Right lobe of liver (tissue), 6 donors: ENCODE data around the gene IGFBP5. TPM values are rescaled to one million over a fixed set of nuclear protein-coding genes. Genes with fewer than 3 reads are reported as not detected.
A peak's percentile ranks its signal among the peaks of the same experiment; 100 is the strongest.

Experiments used
- ATAC-seq, 4 donors: fragments of 200-7000 bp; cut with Tn5 transposase; one replicate each; pipeline ENCODE4 v1.9.1; 2020; ENCODE audit warnings: mild to moderate bottlenecking in 4 of 4, moderate library complexity in 4 of 4
- DNase-seq, 3 donors: peaks; one replicate each; pipeline ENCODE4 v3.0.0-alpha.2; 2020
- H3K27ac ChIP-seq, 3 donors: fragments of 200-600 bp; one replicate each; pipeline ENCODE4 v1.8.0; 2022
- H3K27me3 ChIP-seq, 2 donors: fragments of 200-600 bp; one replicate each; pipeline ENCODE4 v1.8.0; 2022
- H3K36me3 ChIP-seq, 4 donors: fragments of 200-600 bp; sonication (generic) in 1 of 4; one replicate each; pipeline versions ENCODE4 v1.5.1 to v1.8.0; 2017 to 2022; ENCODE audit warnings: control low read depth in 1 of 4
- H3K4me1 ChIP-seq, 4 donors: fragments of 200-600 bp; sonication (generic) in 1 of 4; one replicate each; pipeline versions ENCODE4 v1.5.1 to v1.8.0; 2017 to 2022; ENCODE audit warnings: control low read depth in 1 of 4
- H3K4me3 ChIP-seq, 3 donors: fragments of 200-600 bp; one replicate each; pipeline ENCODE4 v1.8.0; 2022
- H3K9me3 ChIP-seq, 4 donors: fragments of 200-600 bp; sonication (generic) in 1 of 4; one replicate each; pipeline versions ENCODE4 v1.5.1 to v1.8.0; 2017 to 2022; ENCODE audit warnings: control low read depth in 1 of 4
- CTCF ChIP-seq, 4 donors: fragments of 200-600 bp in 3 of 4; fragments of 450-650 bp in 1 of 4; IDR thresholded peaks; one replicate each; pipeline versions ENCODE4 v1.5.1 to v1.8.0; 2016 to 2022; ENCODE audit warnings: antibody characterized with exemption in 4 of 4, mild to moderate bottlenecking in 2 of 4
- POLR2A ChIP-seq: fragments of 450-650 bp; IDR thresholded peaks from one replicate; pipeline ENCODE4 v1.6.1; 2017; ENCODE audit warnings: antibody characterized with exemption, mild to moderate bottlenecking
- WGBS: methylation state at CpG from one replicate; pipeline ENCODE4 v1.1.6; 2018; ENCODE audit warnings: low coverage, low lambda C conversion rate; ENCODE audit not compliant: insufficient coverage; ENCODE audit errors: missing lambda C conversion rate; 5-methylcytosine and 5-hydroxymethylcytosine counted together
- intact Hi-C, 2 donors: fragments of 100-400 bp; cut with DNase I; formaldehyde crosslinking; loops; one replicate each; pipeline versions ENCODE4 v1.11.2 to v1.14.1; 2022
- total RNA-seq, 6 experiments: library from RNA; depleted of rRNA in 2 of 6; stranded (reverse); fragments of >200 nt in 2 of 6; fragmentation: NEBNext Ultra II Directional in 3 of 6; extraction: Animal tissue kit (Norgen Biotek cat#: 25700) in 3 of 6; gene quantifications; one replicate each; pipeline versions ENCODE4 v1.1.0 to v1.2.4, GENCODE V29; 2016 to 2023
- donor health status: DM: no; HTN: yes; CAD: no.
- donor health status: DM: no; HTN: no; CAD: no.
- donor health status: DM: no; HTN: no; CAD: no.
- donor health status: DM: no; HTN: yes; CAD: no.
- donor health status: DM: no; HTN: yes; CAD: no.

The IGFBP5 gene
- total RNA-seq, 6 experiments from 2014 or later: 13.7 to 76.0 (median 30.9) TPM

GRCh38 chr2:216702756-216703155, 7.4 kb upstream of the IGFBP5 start:
- TF ChIP-seq CTCF (IDR thresholded peaks at IDR 0.05) (no peak), POLR2A (no peak)
- 83% methylated on average over 1 of the region's 1 CpG for WGBS

GRCh38 chr2:216701544-216701943, 6.2 kb upstream of the IGFBP5 start:
- intact Hi-C loops: no loop called here
- Histone ChIP-seq H3K4me3 (no peak overlapping the region), H3K4me1 (no peaks in the 10 kb centered on the region), H3K27me3 (no peaks in the 10 kb centered on the region), H3K36me3 (no peaks in the 10 kb centered on the region), H3K27ac (no peak overlapping the region), H3K9me3 (no peaks in the 10 kb centered on the region)
- TF ChIP-seq CTCF (IDR thresholded peaks at IDR 0.05) (no peak), POLR2A (no peak)
- WGBS: 56% methylated on average over 7 of the region's 7 CpGs
- DNase-seq (no peak), ATAC-seq (no peak)

More at GRCh38 chr2:216702756-216703155, 7.4 kb upstream of the IGFBP5 start:
- H3K27me3 ChIP-seq: no peaks in the 10 kb centered on the region
- ATAC-seq (no peak), DNase-seq (no peak)
- intact Hi-C loops: no loop called here
- H3K9me3 ChIP-seq: no peaks in the 10 kb centered on the region
- no peak overlapping the region for H3K27ac ChIP-seq
- H3K4me3 ChIP-seq: no peak overlapping the region
- no peaks in the 10 kb centered on the region for H3K4me1 ChIP-seq
- H3K36me3 ChIP-seq: no peaks in the 10 kb centered on the region

GRCh38 chr2:216700781-216701180, 5.4 kb upstream of the IGFBP5 start:
- Histone ChIP-seq H3K9me3 (no peaks in the 10 kb centered on the region), H3K27me3 (no peaks in the 10 kb centered on the region), H3K27ac (no peak overlapping the region), H3K4me3 (no peak overlapping the region), H3K36me3 (no peaks in the 10 kb centered on the region), H3K4me1 (no peaks in the 10 kb centered on the region)
- ATAC-seq (no peak), DNase-seq (no peak)
- TF ChIP-seq CTCF (IDR thresholded peaks at IDR 0.05): no peak
- no peak for TF ChIP-seq POLR2A
- intact Hi-C loops: no loop called here
- 47% methylated on average over 5 of the region's 5 CpGs for WGBS

GRCh38 chr2:216700088-216700567, 4.8 kb upstream of the IGFBP5 start:
- H3K4me3 ChIP-seq: no peak overlapping the region
- H3K27me3 ChIP-seq: peaks cover 0 to 3% of the 10 kb centered on the region in 2 donors
- no peak overlapping the region for H3K27ac ChIP-seq
- peaks cover 0 to 2% (median under 1%) of the 10 kb centered on the region in 4 donors for H3K4me1 ChIP-seq
- WGBS: 74% methylated on average over 7 of the region's 7 CpGs
- DNase-seq (no peak), ATAC-seq (no peak)
- TF ChIP-seq CTCF (IDR thresholded peaks at IDR 0.05): no peak
- no peak for TF ChIP-seq POLR2A
- no peaks in the 10 kb centered on the region for H3K36me3 ChIP-seq
- H3K9me3 ChIP-seq: no peaks in the 10 kb centered on the region
- intact Hi-C loops: no loop called here

GRCh38 chr2:216698895-216699294, 3.5 kb upstream of the IGFBP5 start:
- Histone ChIP-seq H3K9me3 (no peaks in the 10 kb centered on the region), H3K36me3 (no peaks in the 10 kb centered on the region), H3K4me1 (peaks cover 0 to 14% (median 7%) of the 10 kb centered on the region in 4 donors), H3K27ac (no peak overlapping the region), H3K27me3 (peaks cover 0 to 15% of the 10 kb centered on the region in 2 donors), H3K4me3 (no peak overlapping the region)
- DNase-seq: no peak
- intact Hi-C loops: no loop called here
- 0% methylated on average over 5 of the region's 5 CpGs for WGBS
- peak; percentile 86 to 92 (median 90) for ATAC-seq
- TF ChIP-seq CTCF (IDR thresholded peaks at IDR 0.05) (peak; percentile 56 to 70 (median 59)), POLR2A (no peak)
